ENCODE data around the gene FAM156B. TPM values are rescaled to one million over a fixed set of nuclear protein-coding genes. Genes with fewer than 3 reads are reported as not detected.
"Not testable (repeated sequence)": the region's sequence is repeated elsewhere in the genome, so short reads cannot be mapped to it uniquely, and the experiment has no call there.

Gene FAM156B, protein sequence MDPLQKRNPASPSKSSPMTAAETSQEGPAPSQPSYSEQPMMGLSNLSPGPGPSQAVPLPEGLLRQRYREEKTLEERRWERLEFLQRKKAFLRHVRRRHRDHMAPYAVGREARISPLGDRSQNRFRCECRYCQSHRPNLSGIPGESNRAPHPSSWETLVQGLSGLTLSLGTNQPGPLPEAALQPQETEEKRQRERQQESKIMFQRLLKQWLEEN
- 18.1 and 29.6 TPM in 2 replicates for polyA plus RNA-seq (2011; rRNA removed)
- 46.7 and 51.9 TPM in 2 replicates for polyA plus RNA-seq (2012; cell fraction: cytosol; rRNA removed)
- 175 and 176 TPM in 2 replicates for polyA plus RNA-seq (2012; cell fraction: nucleus; rRNA removed)
- polyA plus RNA-seq (2017; fragmentation: RNase III; extraction: RNeasy Plus Mini Kit Qiagen cat#74134 plus additional on column Dnase treatment) = 10.4 to 12.2 TPM (median 11.5 TPM) in 3 replicates
- 8.9 and 13.8 TPM in 2 replicates for polyA minus RNA-seq (2011; rRNA and poly(A)+ RNA removed)

DNA sequence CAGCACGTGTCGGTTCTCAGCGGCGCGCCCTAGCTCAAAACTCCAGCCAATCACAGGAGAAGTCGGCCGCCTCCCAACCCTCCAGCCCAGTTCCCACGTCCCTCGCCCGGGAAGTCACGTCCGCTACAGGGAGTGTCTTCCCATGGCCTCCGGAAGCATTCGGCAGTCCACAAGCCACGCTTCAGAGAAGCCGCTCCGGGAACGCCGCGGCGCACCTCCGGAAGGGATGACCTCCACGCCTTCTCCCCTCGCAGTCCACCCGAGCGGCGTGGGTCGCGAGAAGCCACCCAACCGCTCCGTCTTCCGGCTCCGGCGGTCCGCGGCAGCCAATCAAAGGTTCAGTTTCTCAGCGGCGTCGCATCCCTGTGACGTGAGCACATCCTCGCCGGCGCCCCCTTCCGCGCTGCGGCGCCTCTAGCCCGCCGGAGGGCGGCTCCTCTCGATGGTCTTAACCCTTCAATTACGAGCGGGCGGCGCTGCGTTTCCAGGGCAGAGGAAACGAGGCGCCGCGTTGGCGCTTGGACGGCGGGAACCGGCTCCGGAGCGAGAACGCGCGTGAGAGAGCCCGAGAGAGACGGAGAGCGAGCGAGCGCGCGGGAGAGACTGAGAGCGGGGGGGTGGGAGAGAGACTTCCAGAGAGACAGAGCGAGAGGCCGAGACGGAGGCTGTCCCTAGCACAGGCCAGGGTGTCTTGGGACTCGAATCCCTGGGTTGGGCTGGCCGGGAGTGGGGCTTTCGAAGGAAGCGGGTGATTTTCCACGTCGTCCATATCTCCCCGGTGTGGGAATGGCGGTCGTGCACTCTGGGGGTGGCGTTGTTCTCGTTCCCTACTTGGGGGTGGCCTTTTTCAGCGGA, at the start of gene FAM156B:
Gene FAM156B (plus strand): TSS at position 476 of the 855 bp plus-strand sequence. CDS start 9,896 bp downstream, outside the sequence.
- H3K4me2 ChIP-seq; CTCF ChIA-PET; DNase-seq (ENCODE audit: low read depth in 1 of 2, low spot score in 1 of 2); H3K4me3 ChIP-seq; POLR2A ChIA-PET; H3K4me1 ChIP-seq; H3K9me3 ChIP-seq; H3K27ac ChIP-seq: not testable (repeated sequence)
- ATAC-seq = peak; percentile 91 to 93
- no CpG with 5 or more reads among the region's 92 CpGs for WGBS (ENCODE audit: missing lambda C conversion rate)
- FAIRE-seq = peak; percentile 63

DNA sequence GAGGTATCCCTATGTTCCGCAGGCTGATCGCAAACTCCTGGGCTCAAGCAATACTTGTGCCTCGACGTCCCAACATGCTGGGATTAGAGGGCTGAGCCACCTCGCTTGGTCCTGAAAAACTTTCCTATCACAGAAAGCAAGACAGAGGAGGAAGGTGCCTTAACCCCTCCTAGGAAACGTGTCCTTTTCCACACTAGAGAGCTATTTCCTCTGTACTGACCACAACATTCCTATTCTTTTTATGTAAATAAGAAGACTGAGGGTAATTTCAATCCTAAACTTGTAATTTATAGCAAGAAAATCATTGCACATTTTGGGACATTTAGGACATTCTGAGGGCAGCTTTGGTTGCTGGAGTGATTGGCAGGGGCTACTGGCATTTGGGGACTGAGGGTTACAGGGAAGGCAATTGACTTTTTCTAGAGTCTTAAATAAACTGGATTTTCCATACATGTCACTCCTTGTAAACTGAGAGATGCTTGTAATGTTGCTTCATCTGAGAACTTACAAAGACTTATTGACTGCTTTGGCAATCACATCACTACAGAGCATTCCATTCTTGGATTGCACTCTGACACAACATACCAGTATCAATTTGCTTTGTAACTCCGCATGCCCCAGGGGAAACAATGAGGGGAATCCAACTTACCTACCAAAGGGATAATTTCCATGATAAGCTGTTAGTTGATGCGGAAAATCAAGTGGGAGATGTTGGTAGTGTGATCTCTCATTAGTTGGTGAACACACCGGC, 44.8 kb upstream of the FAM156B start:
- FAIRE-seq (no peak), DNase-seq (ENCODE audit: low read depth in 1 of 2, low spot score in 1 of 2) (no peak), ATAC-seq (no peak)
- ChIA-PET POLR2A (no interaction called here), CTCF (interaction anchor here (0.6 kb wide), 1 partner anchor 280 kb away, joined by 3 read pairs; no protein-coding TSS in a partner anchor)
- TF ChIP-seq, protein P1, sequence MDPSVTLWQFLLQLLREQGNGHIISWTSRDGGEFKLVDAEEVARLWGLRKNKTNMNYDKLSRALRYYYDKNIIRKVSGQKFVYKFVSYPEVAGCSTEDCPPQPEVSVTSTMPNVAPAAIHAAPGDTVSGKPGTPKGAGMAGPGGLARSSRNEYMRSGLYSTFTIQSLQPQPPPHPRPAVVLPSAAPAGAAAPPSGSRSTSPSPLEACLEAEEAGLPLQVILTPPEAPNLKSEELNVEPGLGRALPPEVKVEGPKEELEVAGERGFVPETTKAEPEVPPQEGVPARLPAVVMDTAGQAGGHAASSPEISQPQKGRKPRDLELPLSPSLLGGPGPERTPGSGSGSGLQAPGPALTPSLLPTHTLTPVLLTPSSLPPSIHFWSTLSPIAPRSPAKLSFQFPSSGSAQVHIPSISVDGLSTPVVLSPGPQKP (IDR thresholded peaks at IDR 0.05; ENCODE audit: low read depth, low read length) = no peak
- TF ChIP-seq NPAS2 (CRISPR knock-in tag; IDR thresholded peaks at IDR 0.05; ENCODE audit: borderline replicate concordance) (no peak), EHMT2 (IDR thresholded peaks at IDR 0.05; ENCODE audit: low read depth) (no peak), ESRRA (IDR thresholded peaks at IDR 0.05; ENCODE audit: borderline replicate concordance, low read length) (no peak), TP53 (CRISPR knock-in tag; IDR thresholded peaks at IDR 0.05) (no peak), FOSB (CRISPR knock-in tag; IDR thresholded peaks at IDR 0.05) (no peak), RARB (CRISPR knock-in tag; IDR thresholded peaks at IDR 0.05) (no peak), CHD2 (IDR thresholded peaks at IDR 0.05; ENCODE audit: low read length, partially characterized antibody) (no peak), HOXA7 (CRISPR knock-in tag; IDR thresholded peaks at IDR 0.05) (no peak), ZSCAN20 (CRISPR knock-in tag; IDR thresholded peaks at IDR 0.05) (no peak)
- TF ChIP-seq, protein P2, sequence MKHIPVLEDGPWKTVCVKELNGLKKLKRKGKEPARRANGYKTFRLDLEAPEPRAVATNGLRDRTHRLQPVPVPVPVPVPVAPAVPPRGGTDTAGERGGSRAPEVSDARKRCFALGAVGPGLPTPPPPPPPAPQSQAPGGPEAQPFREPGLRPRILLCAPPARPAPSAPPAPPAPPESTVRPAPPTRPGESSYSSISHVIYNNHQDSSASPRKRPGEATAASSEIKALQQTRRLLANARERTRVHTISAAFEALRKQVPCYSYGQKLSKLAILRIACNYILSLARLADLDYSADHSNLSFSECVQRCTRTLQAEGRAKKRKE (CRISPR knock-in tag; IDR thresholded peaks at IDR 0.05; ENCODE audit: low read depth) = no peak
- TF ChIP-seq, protein P3, sequence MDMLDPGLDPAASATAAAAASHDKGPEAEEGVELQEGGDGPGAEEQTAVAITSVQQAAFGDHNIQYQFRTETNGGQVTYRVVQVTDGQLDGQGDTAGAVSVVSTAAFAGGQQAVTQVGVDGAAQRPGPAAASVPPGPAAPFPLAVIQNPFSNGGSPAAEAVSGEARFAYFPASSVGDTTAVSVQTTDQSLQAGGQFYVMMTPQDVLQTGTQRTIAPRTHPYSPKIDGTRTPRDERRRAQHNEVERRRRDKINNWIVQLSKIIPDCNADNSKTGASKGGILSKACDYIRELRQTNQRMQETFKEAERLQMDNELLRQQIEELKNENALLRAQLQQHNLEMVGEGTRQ (IDR thresholded peaks at IDR 0.05) = no peak
- H3K4me3 ChIP-seq = no peak overlapping the region
- H3K4me2 ChIP-seq = no peak overlapping the region
- H3K9me3 ChIP-seq = no peaks in the 10 kb centered on the region
- WGBS (ENCODE audit: missing lambda C conversion rate) = 75% methylated on average over 9 of the region's 9 CpGs
- no peaks in the 10 kb centered on the region for H3K4me1 ChIP-seq
- no peak overlapping the region for H3K27ac ChIP-seq

DNA sequence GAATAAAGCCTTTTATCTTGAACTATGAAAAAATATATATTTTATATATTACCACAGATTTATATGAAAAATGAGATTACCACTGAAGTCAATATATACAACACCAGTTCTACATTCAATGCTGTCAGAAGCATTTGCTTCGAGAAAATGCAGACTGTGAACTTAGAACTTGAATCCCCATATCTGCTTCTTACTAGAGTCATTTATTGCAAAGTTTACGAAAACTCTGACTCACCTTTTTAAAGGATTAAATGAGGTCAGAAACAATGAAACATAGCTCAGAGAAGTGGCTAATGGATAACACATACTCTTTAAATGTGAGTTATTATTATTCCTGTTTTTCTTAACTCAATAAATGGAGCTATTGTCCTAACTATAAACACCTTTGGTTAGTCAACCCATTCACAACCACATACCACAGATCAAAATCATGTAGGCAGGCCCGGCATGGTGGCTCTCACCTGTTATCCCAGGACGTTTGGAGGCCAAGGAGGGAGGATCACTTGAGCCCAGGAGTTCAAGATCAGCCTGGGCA, 40.1 kb upstream of the FAM156B start:
- FAIRE-seq = peak; percentile 18
- 7% methylated on average over 3 of the region's 4 CpGs for WGBS (ENCODE audit: missing lambda C conversion rate)
- DNase-seq (ENCODE audit: low read depth in 1 of 2, low spot score in 1 of 2); H3K4me2 ChIP-seq; H3K4me1 ChIP-seq; H3K4me3 ChIP-seq; ATAC-seq; H3K9me3 ChIP-seq; POLR2A ChIA-PET; H3K27ac ChIP-seq; CTCF ChIA-PET: not testable (repeated sequence)
